GM23338 (cell line): ENCODE data around the gene POP7.
"Not testable (repeated sequence)": the region's sequence is repeated elsewhere in the genome, so short reads cannot be mapped to it uniquely, and the experiment has no call there.

Source experiments
- CREB1 ChIP-seq: fragments of 250-450 bp; sonication (Bioruptor Pico); IDR thresholded peaks from 2 replicates; pipeline ENCODE4 v1.5.0; 2020; ENCODE audit warnings: low read depth, mild to moderate bottlenecking, moderate library complexity
- CTCF ChIP-seq, 2 experiments: fragments of 200-600 bp in 1 of 2; sonication (generic) in 1 of 2; conservative IDR thresholded peaks; 2 replicates each; pipeline versions ENCODE4 v1.5.1 to v1.6.1; 2016 to 2017; ENCODE audit warnings: antibody characterized with exemption in 2 of 2, low read depth in 2 of 2, mild to moderate bottlenecking in 2 of 2, moderate library complexity in 1 of 2
- EZH2 ChIP-seq: fragments of 200-600 bp; sonication (generic); IDR thresholded peaks from one replicate; pipeline ENCODE4 v1.8.0; 2017; ENCODE audit warnings: antibody characterized with exemption, mild to moderate bottlenecking, low read depth; ENCODE audit not compliant: unreplicated experiment
- EZH2phosphoT487 ChIP-seq: fragments of 200-600 bp; sonication (generic); IDR thresholded peaks from one replicate; pipeline ENCODE4 v1.8.1; 2018; ENCODE audit warnings: antibody characterized with exemption; ENCODE audit not compliant: unreplicated experiment
- JUNB ChIP-seq: IDR thresholded peaks from one replicate; pipeline ENCODE4 v1.6.1; 2016; ENCODE audit warnings: antibody characterized with exemption; ENCODE audit not compliant: unreplicated experiment
- NANOG ChIP-seq: IDR thresholded peaks from 2 replicates; pipeline ENCODE4 v1.6.1; 2016; ENCODE audit warnings: antibody characterized with exemption, borderline replicate concordance
- POLR2AphosphoS5 ChIP-seq: IDR thresholded peaks from 2 replicates; pipeline ENCODE4 v1.6.1; 2016; ENCODE audit warnings: antibody characterized with exemption, low read depth
- REST ChIP-seq: IDR thresholded peaks from one replicate; pipeline ENCODE4 v1.6.1; 2018; ENCODE audit warnings: antibody characterized with exemption; ENCODE audit not compliant: unreplicated experiment
- STAT1 ChIP-seq: IDR thresholded peaks from one replicate; pipeline ENCODE4 v1.6.1; 2016; ENCODE audit warnings: antibody characterized with exemption; ENCODE audit not compliant: unreplicated experiment
- ZNF331 ChIP-seq: fragments of 250-450 bp; sonication (Bioruptor Pico); IDR thresholded peaks from 2 replicates; pipeline ENCODE4 v1.5.0; 2020; ENCODE audit warnings: low read depth, mild to moderate bottlenecking, moderate library complexity
- ZNF462 ChIP-seq: fragments of 250-450 bp; sonication (Bioruptor Pico); IDR thresholded peaks from 2 replicates; pipeline ENCODE4 v1.5.0; 2020; ENCODE audit warnings: mild to moderate bottlenecking, moderate library complexity

- not testable (repeated sequence) for TF ChIP-seq POLR2AphosphoS5; EZH2; CTCF (conservative IDR thresholded peaks at IDR 0.05; ENCODE audit: low read depth in 2 of 2); JUNB; REST; EZH2phosphoT487; NANOG; CREB1 (CRISPR knock-in tag); ZNF331; ZNF462 (CRISPR knock-in tag); STAT1
Measured at GRCh38 chr7:100701089-100701488, 4.8 kb upstream of the POP7 start.
